PC-9 (cell line): ENCODE data around the gene TMEM233. TPM values are rescaled to one million over a fixed set of nuclear protein-coding genes. Genes with fewer than 3 reads are reported as not detected.

Experiments used
- BruUV-seq: library from RNA; stranded (reverse); fragments of 400-500 nt; replicated peaks from 2 replicates; lab custom pipeline; 2021; lab: Mats Ljungman, UMichigan
- CTCF ChIA-PET: fragments of 300-600 bp; sonication (Branson Sonifier 250); formaldehyde crosslinking; loops from one replicate; lab custom pipeline; 2022; ENCODE audit warnings: antibody characterized with exemption; lab: Charles Lee
- POLR2A ChIA-PET: fragments of 300-600 bp; sonication (Branson Sonifier 250); formaldehyde crosslinking; loops from one replicate; lab custom pipeline; 2022; ENCODE audit warnings: antibody characterized with exemption; ENCODE audit not compliant: unreplicated experiment; lab: Charles Lee
- DNase-seq, 2 experiments: peaks; one replicate each; pipeline versions ENCODE4 v3.0.0 to v3.0.0-alpha.2; 2015 to 2022; ENCODE audit warnings: mixed read lengths in 1 of 2
- H2AFZ ChIP-seq: fragments of 200-600 bp; sonication (generic); 2 replicates; pipeline ENCODE4 v1.8.1; 2017; ENCODE audit warnings: antibody characterized with exemption
- H3F3A ChIP-seq: fragments of 200-600 bp; sonication (generic); 2 replicates; pipeline ENCODE4 v1.8.1; 2017; ENCODE audit warnings: antibody characterized with exemption, mild to moderate bottlenecking, low read depth; ENCODE audit not compliant: insufficient read depth
- H3K27ac ChIP-seq: fragments of 200-600 bp; sonication (generic); 2 replicates; pipeline ENCODE4 v1.6.1; 2016; ENCODE audit warnings: mixed run types
- H3K27me3 ChIP-seq: fragments of 200-600 bp; sonication (generic); 2 replicates; pipeline ENCODE4 v1.6.1; 2016; ENCODE audit warnings: low read depth, mixed run types; ENCODE audit not compliant: insufficient read depth
- H3K36me3 ChIP-seq: fragments of 200-600 bp; sonication (generic); 2 replicates; pipeline ENCODE4 v1.6.1; 2016; ENCODE audit warnings: low read depth, mixed run types
- H3K4me1 ChIP-seq: fragments of 200-600 bp; sonication (generic); replicated peaks from 2 replicates; pipeline ENCODE4 v1.6.1; 2016; ENCODE audit warnings: mixed run types; ENCODE audit not compliant: insufficient read depth
- H3K4me2 ChIP-seq: fragments of 200-600 bp; sonication (generic); 2 replicates; pipeline ENCODE4 v1.6.1; 2017; ENCODE audit warnings: mixed run types
- H3K4me3 ChIP-seq: fragments of 200-600 bp; sonication (generic); 2 replicates; pipeline ENCODE4 v1.6.1; 2016; ENCODE audit warnings: mixed run types
- H3K79me2 ChIP-seq: fragments of 200-600 bp; sonication (generic); 2 replicates; pipeline ENCODE4 v1.6.1; 2017; ENCODE audit warnings: low read depth, mixed run types
- H3K9me2 ChIP-seq: fragments of 200-600 bp; sonication (generic); 2 replicates; pipeline ENCODE4 v1.8.1; 2017; ENCODE audit warnings: mild to moderate bottlenecking; ENCODE audit not compliant: insufficient read depth
- H3K9me3 ChIP-seq: fragments of 200-600 bp; sonication (generic); 2 replicates; pipeline ENCODE4 v1.8.1; 2016; ENCODE audit warnings: low read depth; ENCODE audit not compliant: insufficient read depth
- H4K20me1 ChIP-seq: fragments of 200-600 bp; sonication (generic); 2 replicates; pipeline ENCODE4 v1.8.1; 2017; ENCODE audit not compliant: insufficient read depth
- EZH2 ChIP-seq: fragments of 200-600 bp; sonication (generic); IDR thresholded peaks from 2 replicates; pipeline ENCODE4 v1.8.0; 2017; ENCODE audit warnings: antibody characterized with exemption, low read depth
- intact Hi-C: fragments of 100-400 bp; cut with micrococcal nuclease; formaldehyde crosslinking; loops from one replicate; pipeline ENCODE4 v1.10.0; 2022; ENCODE audit not compliant: unreplicated experiment
- total RNA-seq: library from RNA; stranded (reverse); gene quantifications from 2 replicates; pipeline ENCODE4 v1.2.3, GENCODE V29; 2021
- TF ChIP-seq, protein P1 (sequence below): fragments of 200-600 bp; sonication (generic); conservative IDR thresholded peaks from 2 replicates; pipeline ENCODE4 v1.6.1; 2017; ENCODE audit warnings: mixed run types, antibody characterized with exemption, mild to moderate bottlenecking, moderate library complexity

TMEM233 gene
- total RNA-seq, 1 experiment from 2014 or later = not detected

DNA sequence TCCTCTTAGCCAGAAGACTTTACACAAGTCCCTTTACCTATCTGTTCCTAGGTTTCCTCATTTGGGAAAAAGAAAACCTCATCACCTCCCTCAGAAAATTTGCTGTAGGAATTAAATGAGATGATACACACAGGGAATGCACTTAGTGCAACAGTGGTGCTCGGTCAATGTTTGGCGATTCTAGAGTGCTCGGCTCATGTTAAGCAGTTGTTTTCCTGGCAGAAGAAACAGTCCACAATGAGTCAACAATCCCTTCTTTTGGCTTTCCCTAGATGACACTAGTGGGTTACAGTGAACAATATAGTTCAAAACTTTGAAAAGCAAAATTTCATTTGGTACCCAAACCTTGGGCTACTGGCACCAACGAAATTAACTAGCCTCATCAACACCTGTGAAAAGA, 3.9 kb upstream of the TMEM233 start:
- H3K4me2 ChIP-seq = no peak overlapping the region
- POLR2A ChIA-PET = no interaction called here
- H3K27ac ChIP-seq = no peak overlapping the region
- TF ChIP-seq EZH2 = no peak
- TF ChIP-seq, protein P1, sequence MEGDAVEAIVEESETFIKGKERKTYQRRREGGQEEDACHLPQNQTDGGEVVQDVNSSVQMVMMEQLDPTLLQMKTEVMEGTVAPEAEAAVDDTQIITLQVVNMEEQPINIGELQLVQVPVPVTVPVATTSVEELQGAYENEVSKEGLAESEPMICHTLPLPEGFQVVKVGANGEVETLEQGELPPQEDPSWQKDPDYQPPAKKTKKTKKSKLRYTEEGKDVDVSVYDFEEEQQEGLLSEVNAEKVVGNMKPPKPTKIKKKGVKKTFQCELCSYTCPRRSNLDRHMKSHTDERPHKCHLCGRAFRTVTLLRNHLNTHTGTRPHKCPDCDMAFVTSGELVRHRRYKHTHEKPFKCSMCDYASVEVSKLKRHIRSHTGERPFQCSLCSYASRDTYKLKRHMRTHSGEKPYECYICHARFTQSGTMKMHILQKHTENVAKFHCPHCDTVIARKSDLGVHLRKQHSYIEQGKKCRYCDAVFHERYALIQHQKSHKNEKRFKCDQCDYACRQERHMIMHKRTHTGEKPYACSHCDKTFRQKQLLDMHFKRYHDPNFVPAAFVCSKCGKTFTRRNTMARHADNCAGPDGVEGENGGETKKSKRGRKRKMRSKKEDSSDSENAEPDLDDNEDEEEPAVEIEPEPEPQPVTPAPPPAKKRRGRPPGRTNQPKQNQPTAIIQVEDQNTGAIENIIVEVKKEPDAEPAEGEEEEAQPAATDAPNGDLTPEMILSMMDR = no peak
- intact Hi-C loops = no loop called here
- H3K27me3 ChIP-seq = peaks cover 25% of the 10 kb centered on the region
- CTCF ChIA-PET = no interaction called here
- no peaks in the 10 kb centered on the region for H4K20me1 ChIP-seq
- H3K9me3 ChIP-seq = no peaks in the 10 kb centered on the region
- no peak overlapping the region for H3K4me3 ChIP-seq
- H3K4me1 ChIP-seq = no peaks in the 10 kb centered on the region
- H3K36me3 ChIP-seq = no peaks in the 10 kb centered on the region
- H3K9me2 ChIP-seq = no peaks in the 10 kb centered on the region
- no peaks in the 10 kb centered on the region for H3F3A ChIP-seq
- H2AFZ ChIP-seq = no peak overlapping the region
- no peak for DNase-seq
- no TSS peak for BruUV-seq
- no peaks in the 10 kb centered on the region for H3K79me2 ChIP-seq

DNA sequence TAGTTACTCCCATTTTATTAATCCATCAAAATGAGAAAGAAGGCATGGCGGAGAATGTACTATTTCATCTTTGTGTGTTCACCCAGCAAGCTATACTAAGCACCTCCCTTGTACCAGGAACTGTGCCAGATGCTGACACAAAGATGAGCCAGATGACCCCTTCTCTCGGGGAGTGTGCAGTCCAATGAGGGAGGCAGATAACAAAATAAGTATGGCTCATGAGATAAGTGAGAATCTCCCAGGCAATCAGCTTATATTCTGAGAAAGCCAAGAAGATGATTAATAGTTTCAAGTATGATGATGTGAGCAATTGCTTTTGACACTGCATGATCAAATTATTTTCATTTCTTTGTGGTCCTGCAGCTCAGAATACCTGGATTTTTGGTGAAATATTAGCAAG, 1.3 kb upstream of the TMEM233 start:
- POLR2A ChIA-PET = no interaction called here
- Histone ChIP-seq H3K4me2 (no peak overlapping the region), H3K27ac (no peak overlapping the region), H2AFZ (no peak overlapping the region), H3K79me2 (no peaks in the 10 kb centered on the region), H4K20me1 (no peaks in the 10 kb centered on the region), H3K9me3 (no peaks in the 10 kb centered on the region), H3K27me3 (peaks cover 40% of the 10 kb centered on the region), H3K4me3 (no peak overlapping the region), H3K36me3 (no peaks in the 10 kb centered on the region), H3K9me2 (no peaks in the 10 kb centered on the region; the same call in 1 of the 2 replicates), H3F3A (no peaks in the 10 kb centered on the region), H3K4me1 (no peaks in the 10 kb centered on the region)
- TF ChIP-seq, protein P1 = no peak
- TF ChIP-seq EZH2 = no peak
- CTCF ChIA-PET = no interaction called here
- intact Hi-C loops = no loop called here
- no peak for DNase-seq
- BruUV-seq = no TSS peak

DNA sequence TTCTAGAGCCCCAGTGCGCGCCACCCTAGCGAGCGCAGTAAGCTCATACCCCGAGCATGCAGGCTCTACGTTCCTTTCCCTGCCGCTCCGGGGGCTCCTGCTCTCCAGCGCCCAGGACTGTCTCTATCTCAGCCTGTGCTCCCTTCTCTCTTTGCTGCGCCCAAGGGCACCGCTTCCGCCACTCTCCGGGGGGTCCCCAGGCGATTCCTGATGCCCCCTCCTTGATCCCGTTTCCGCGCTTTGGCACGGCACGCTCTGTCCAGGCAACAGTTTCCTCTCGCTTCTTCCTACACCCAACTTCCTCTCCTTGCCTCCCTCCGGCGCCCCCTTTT, 791 bp downstream of the TMEM233 start:
- no peaks in the 10 kb centered on the region for H3K36me3 ChIP-seq
- no peak overlapping the region for H3K27ac ChIP-seq
- BruUV-seq = no TSS peak
- peaks cover 40% of the 10 kb centered on the region for H3K27me3 ChIP-seq
- no peaks in the 10 kb centered on the region for H3F3A ChIP-seq
- no peak for DNase-seq
- no peaks in the 10 kb centered on the region; the same call in 1 of the 2 replicates for H3K9me2 ChIP-seq
- H4K20me1 ChIP-seq = no peaks in the 10 kb centered on the region
- intact Hi-C loops = no loop called here
- ChIA-PET POLR2A (no interaction called here), CTCF (no interaction called here)
- H3K4me3 ChIP-seq = no peak overlapping the region
- no peaks in the 10 kb centered on the region for H3K9me3 ChIP-seq
- TF ChIP-seq, protein P1 = no peak
- TF ChIP-seq EZH2 = no peak
- no peak overlapping the region for H3K4me2 ChIP-seq
- no peak overlapping the region for H2AFZ ChIP-seq
- H3K4me1 ChIP-seq = no peaks in the 10 kb centered on the region
- H3K79me2 ChIP-seq = no peaks in the 10 kb centered on the region
